ENCODE measurements around the gene MCF2L2.
"Not testable (repeated sequence)": the region's sequence is repeated elsewhere in the genome, so short reads cannot be mapped to it uniquely, and the experiment has no call there.

MCF2L2 gene

GRCh38 chr3:183180784-183181295 is 247.6 kb downstream of the MCF2L2 start (continued):
- no peak for TF ChIP-seq ZNF777 (tag by site-specific recombination; IDR thresholded peaks at IDR 0.05; ENCODE audit: borderline replicate concordance)
- no peak for TF ChIP-seq KLF17 (tag by site-specific recombination; IDR thresholded peaks at IDR 0.05)
- TF ChIP-seq AEBP2 (tag by site-specific recombination; IDR thresholded peaks at IDR 0.05; ENCODE audit: borderline replicate concordance) = no peak
- TF ChIP-seq ZNF747 (tag by site-specific recombination; IDR thresholded peaks at IDR 0.05) = no peak
- no peak for TF ChIP-seq ZNF221 (tag by site-specific recombination; IDR thresholded peaks at IDR 0.05; ENCODE audit: borderline replicate concordance)

- Histone ChIP-seq H3K27ac (ENCODE audit: extremely low read depth, low read depth, low read length) (no peak overlapping the region), H3K36me3 (ENCODE audit: control insufficient read depth in 2 of 2, insufficient read depth in 1 of 2, low read length in 2 of 2) (no peaks in the 10 kb centered on the region), H3K4me1 (ENCODE audit: control insufficient read depth, insufficient read depth, low read length) (no peaks in the 10 kb centered on the region), H3K9me3 (ENCODE audit: control insufficient read depth, insufficient read depth, low read depth, low read length) (no peaks in the 10 kb centered on the region), H3K4me3 (ENCODE audit: low read depth, low read length) (no peak overlapping the region)
- POLR2A ChIA-PET = no interaction called here
- TF ChIP-seq TRIM28 (IDR thresholded peaks at IDR 0.05; ENCODE audit: borderline replicate concordance, low read length) = no peak
- TF ChIP-seq ZNF341 (tag by site-specific recombination; IDR thresholded peaks at IDR 0.05; ENCODE audit: low read depth) = peak; percentile 56; the same call in 1 of the 2 replicates
- CTCF ChIA-PET = interaction anchor here (0.6 to 1.8 kb wide), 2 partner anchors 57 to 456 kb away, joined by 3 to 7 read pairs; no protein-coding TSS in a partner anchor
Measured at GRCh38 chr3:183180110-183180783, 248.2 kb downstream of the MCF2L2 start.

GRCh38 chr3:183179550-183179908 is 248.9 kb downstream of the MCF2L2 start:
- H3K9me3 ChIP-seq (ENCODE audit: control insufficient read depth, insufficient read depth, low read depth, low read length); H3K4me3 ChIP-seq (ENCODE audit: low read depth, low read length); POLR2A ChIA-PET; H3K27ac ChIP-seq (ENCODE audit: extremely low read depth, low read depth, low read length); H3K4me1 ChIP-seq (ENCODE audit: control insufficient read depth, insufficient read depth, low read length); H3K36me3 ChIP-seq (ENCODE audit: control insufficient read depth in 2 of 2, insufficient read depth in 1 of 2, low read length in 2 of 2): not testable (repeated sequence)
- CTCF ChIA-PET = interaction anchor here (0.6 to 1.8 kb wide), 3 partner anchors 57 to 457 kb away, joined by 3 to 7 read pairs (median 7); no protein-coding TSS in a partner anchor

- Histone ChIP-seq H3K36me3 (ENCODE audit: control insufficient read depth in 2 of 2, insufficient read depth in 1 of 2, low read length in 2 of 2) (no peaks in the 10 kb centered on the region), H3K4me1 (ENCODE audit: control insufficient read depth, insufficient read depth, low read length) (no peaks in the 10 kb centered on the region), H3K27ac (ENCODE audit: extremely low read depth, low read depth, low read length) (no peak overlapping the region), H3K4me3 (ENCODE audit: low read depth, low read length) (peak overlapping the region; percentile 51), H3K9me3 (ENCODE audit: control insufficient read depth, insufficient read depth, low read depth, low read length) (no peaks in the 10 kb centered on the region)
- ChIA-PET CTCF (interaction anchor here (0.6 to 1.8 kb wide), 7 partner anchors 15 to 1071 kb away, joined by 3 to 7 read pairs (median 3); partner anchors contain the start of gene EEF1AKMT4), POLR2A (no interaction called here)
- TF ChIP-seq ZFP69B (tag by site-specific recombination; IDR thresholded peaks at IDR 0.05) (no peak), ZNF211 (tag by site-specific recombination; IDR thresholded peaks at IDR 0.05; ENCODE audit: low read depth) (no peak), ZBTB21 (tag by site-specific recombination; IDR thresholded peaks at IDR 0.05) (no peak), ZNF16 (tag by site-specific recombination; IDR thresholded peaks at IDR 0.05; ENCODE audit: low read depth) (no peak), ZSCAN23 (tag by site-specific recombination; IDR thresholded peaks at IDR 0.05) (no peak), ZNF600 (tag by site-specific recombination; IDR thresholded peaks at IDR 0.05) (no peak), SP7 (tag by site-specific recombination; IDR thresholded peaks at IDR 0.05) (no peak), ZNF26 (tag by site-specific recombination; IDR thresholded peaks at IDR 0.05) (no peak), ZNF658 (tag by site-specific recombination; IDR thresholded peaks at IDR 0.05) (no peak), ZXDB (tag by site-specific recombination; IDR thresholded peaks at IDR 0.05) (no peak), PRDM10 (tag by site-specific recombination; IDR thresholded peaks at IDR 0.05) (peak; percentile 64), ELK4 (IDR thresholded peaks at IDR 0.05; ENCODE audit: borderline replicate concordance, low read depth, low read length) (no peak)
Measured at GRCh38 chr3:183178833-183179549, 249.4 kb downstream of the MCF2L2 start.
